Neuronal stem cell (in vitro differentiated cells): ENCODE data around the gene MAN2A1.

Source experiments
- DNase-seq: peaks from one replicate; pipeline ENCODE4 v3.0.0-alpha.2; 2013; ENCODE audit warnings: low spot score
- H2AFZ ChIP-seq: one replicate; pipeline ENCODE4 v1.6.1; 2013; ENCODE audit warnings: mild to moderate bottlenecking, low read length, inconsistent platforms
- H2AK5ac ChIP-seq: 2 replicates; pipeline ENCODE4 v1.6.1; 2013; ENCODE audit warnings: low read depth, mild to moderate bottlenecking, inconsistent platforms, low read length, moderate library complexity, mixed read lengths
- H2BK120ac ChIP-seq: 2 replicates; pipeline ENCODE4 v1.6.1; 2013; ENCODE audit warnings: low read depth, mild to moderate bottlenecking, inconsistent platforms, low read length, moderate library complexity, mixed read lengths
- H2BK12ac ChIP-seq: one replicate; pipeline ENCODE4 v1.6.1; 2013; ENCODE audit warnings: low read length, inconsistent platforms
- H2BK15ac ChIP-seq: 2 replicates; pipeline ENCODE4 v1.6.1; 2013; ENCODE audit warnings: mild to moderate bottlenecking, low read length, inconsistent platforms, mixed read lengths
- H2BK5ac ChIP-seq: one replicate; pipeline ENCODE4 v1.6.1; 2013; ENCODE audit warnings: inconsistent platforms, mild to moderate bottlenecking, low read length, moderate library complexity
- H3K14ac ChIP-seq: one replicate; pipeline ENCODE4 v1.6.1; 2013; ENCODE audit warnings: low read length, inconsistent platforms
- H3K18ac ChIP-seq: 2 replicates; pipeline ENCODE4 v1.6.1; 2013; ENCODE audit warnings: low read length, inconsistent platforms
- H3K23ac ChIP-seq: 2 replicates; pipeline ENCODE4 v1.6.1; 2013; ENCODE audit warnings: low read depth, mild to moderate bottlenecking, mixed read lengths, low read length, inconsistent platforms; ENCODE audit not compliant: poor library complexity
- H3K27ac ChIP-seq: replicated peaks from 3 replicates; pipeline ENCODE4 v1.5.1; 2013; ENCODE audit warnings: low read length, inconsistent platforms
- H3K27me3 ChIP-seq, 3 experiments: 2 replicates each; pipeline ENCODE4 v1.6.1; 2013; ENCODE audit warnings: low read length in 3 of 3, mild to moderate bottlenecking in 2 of 3, inconsistent platforms in 1 of 3, low read depth in 1 of 3, mixed read lengths in 1 of 3, moderate library complexity in 1 of 3; ENCODE audit not compliant: control insufficient read depth in 3 of 3, insufficient read depth in 3 of 3
- H3K36me3 ChIP-seq, 2 donors: replicated peaks in 1 of 2; 2 replicates each; pipeline ENCODE4 v1.6.1; 2013; ENCODE audit warnings: low read length in 2 of 2; ENCODE audit not compliant: control insufficient read depth in 2 of 2, insufficient read depth in 2 of 2
- H3K4ac ChIP-seq: 2 replicates; pipeline ENCODE4 v1.6.1; 2013; ENCODE audit warnings: inconsistent platforms, mild to moderate bottlenecking, low read length, moderate library complexity
- H3K4me1 ChIP-seq, 2 donors: 1 replicate in 1 of 2; 2 replicates in 1 of 2; pipeline ENCODE4 v1.6.1; 2013; ENCODE audit warnings: low read length in 2 of 2, low read depth in 1 of 2; ENCODE audit not compliant: control insufficient read depth in 2 of 2, insufficient read depth in 1 of 2
- H3K4me2 ChIP-seq: one replicate; pipeline ENCODE4 v1.6.1; 2013; ENCODE audit warnings: mild to moderate bottlenecking, low read length, inconsistent platforms; ENCODE audit not compliant: insufficient read depth, poor library complexity, severe bottlenecking
- H3K4me3 ChIP-seq, 2 donors: 2 replicates each; pipeline ENCODE4 v1.5.1; 2013; ENCODE audit warnings: low read length in 2 of 2, mild to moderate bottlenecking in 2 of 2, inconsistent platforms in 1 of 2, moderate library complexity in 1 of 2
- H3K79me1 ChIP-seq: one replicate; pipeline ENCODE4 v1.6.1; 2013; ENCODE audit warnings: low read depth, mild to moderate bottlenecking, inconsistent platforms, low read length, moderate library complexity
- H3K9ac ChIP-seq: one replicate; pipeline ENCODE4 v1.6.1; 2013; ENCODE audit warnings: mild to moderate bottlenecking, low read depth, low read length, inconsistent platforms; ENCODE audit not compliant: poor library complexity
- H3K9me3 ChIP-seq, 2 donors: replicated peaks in 1 of 2; 2 replicates each; pipeline versions ENCODE3 to v1.6.1; 2013; ENCODE audit warnings: low read length in 2 of 2, mild to moderate bottlenecking in 2 of 2, inconsistent platforms in 1 of 2, low read depth in 1 of 2, mixed read lengths in 1 of 2, moderate library complexity in 1 of 2; ENCODE audit not compliant: control insufficient read depth in 2 of 2, insufficient read depth in 1 of 2
- H4K8ac ChIP-seq: one replicate; pipeline ENCODE4 v1.6.1; 2013; ENCODE audit warnings: low read depth, mild to moderate bottlenecking, inconsistent platforms, low read length, moderate library complexity
- H4K91ac ChIP-seq: one replicate; pipeline ENCODE4 v1.6.1; 2013; ENCODE audit warnings: low read length, low read depth, mild to moderate bottlenecking, inconsistent platforms; ENCODE audit not compliant: poor library complexity
- WGBS, 2 donors: extraction: QIAGEN DNeasy Blood & Tissue Kit; methylation state at CpG; one replicate each; pipeline ENCODE4 v1.1.7; 2013; ENCODE audit warnings: missing lambda C conversion rate in 2 of 2, mixed read lengths in 1 of 2; ENCODE audit not compliant: insufficient read length in 2 of 2, insufficient replicate concordance in 1 of 2; ENCODE audit errors: extremely low coverage in 2 of 2; 5-methylcytosine and 5-hydroxymethylcytosine counted together

MAN2A1 gene

GRCh38 chr5:109900461-109900860 lies 210.7 kb downstream of the MAN2A1 start:
- Histone ChIP-seq H3K18ac (no peak overlapping the region), H3K36me3 (no peaks in the 10 kb centered on the region), H2BK120ac (no peak overlapping the region), H2BK15ac (no peak overlapping the region), H3K14ac (no peak overlapping the region), H4K8ac (no peak overlapping the region), H3K9ac (no peak overlapping the region), H3K9me3 (no peaks in the 10 kb centered on the region), H4K91ac (no peak overlapping the region), H3K23ac (no peak overlapping the region), H2AFZ (no peak overlapping the region), H2AK5ac (no peak overlapping the region), H2BK12ac (no peak overlapping the region), H3K4me2 (no peak overlapping the region), H2BK5ac (no peak overlapping the region), H3K4me1 (peaks cover 0 to 17% of the 10 kb centered on the region in 2 donors), H3K27ac (no peak overlapping the region), H3K4me3 (no peak overlapping the region), H3K27me3 (no peaks in the 10 kb centered on the region), H3K79me1 (no peaks in the 10 kb centered on the region), H3K4ac (no peak overlapping the region)
- DNase-seq: no peak
- no CpG with 5 or more reads among the region's 3 CpGs for WGBS, 2 donors

- Histone ChIP-seq H3K36me3 (no peaks in the 10 kb centered on the region), H2BK120ac (no peak overlapping the region), H3K18ac (no peak overlapping the region), H2BK5ac (no peak overlapping the region), H3K9me3 (no peaks in the 10 kb centered on the region), H3K23ac (no peak overlapping the region), H2BK12ac (no peak overlapping the region), H3K9ac (no peak overlapping the region), H2AK5ac (no peak overlapping the region), H3K4ac (no peak overlapping the region), H4K8ac (no peak overlapping the region), H2BK15ac (no peak overlapping the region), H3K27ac (no peak overlapping the region), H3K79me1 (no peaks in the 10 kb centered on the region), H3K4me2 (no peak overlapping the region), H3K4me1 (peaks cover 2 to 22% of the 10 kb centered on the region in 2 donors), H3K27me3 (no peaks in the 10 kb centered on the region), H3K14ac (no peak overlapping the region), H4K91ac (no peak overlapping the region), H2AFZ (no peak overlapping the region), H3K4me3 (no peak overlapping the region)
- no peak for DNase-seq
- WGBS, 2 donors: no CpG with 5 or more reads among the region's 3 CpGs
Measured at GRCh38 chr5:109900911-109901627, 211.3 kb downstream of the MAN2A1 start.

DNA sequence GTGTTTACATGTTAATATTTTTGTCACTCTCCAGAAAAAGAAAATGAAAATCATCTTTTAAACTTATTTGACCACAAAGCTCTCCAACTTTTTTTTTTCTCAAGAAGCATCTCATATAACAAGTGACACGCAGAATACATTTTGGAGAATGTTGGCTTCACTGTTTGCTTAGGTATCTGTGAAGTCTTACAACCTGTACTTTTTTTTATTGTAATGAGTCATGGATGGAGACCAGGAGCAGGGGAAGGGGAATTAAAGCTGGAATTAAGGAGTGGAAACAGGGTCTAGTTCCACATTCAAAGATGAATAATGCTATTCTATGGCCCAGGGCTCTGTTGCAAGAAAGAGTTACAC lies 211.9 kb downstream of the MAN2A1 start:
- H3K27ac ChIP-seq: no peak overlapping the region
- H3K14ac ChIP-seq: no peak overlapping the region
- H2AK5ac ChIP-seq: no peak overlapping the region
- H2BK12ac ChIP-seq: no peak overlapping the region
- no peak overlapping the region for H3K9ac ChIP-seq
- no peak overlapping the region for H3K18ac ChIP-seq
- no peak overlapping the region for H4K8ac ChIP-seq
- H3K4me3 ChIP-seq: no peak overlapping the region
- no peaks in the 10 kb centered on the region for H3K79me1 ChIP-seq
- no peak overlapping the region for H2BK15ac ChIP-seq
- H3K4me2 ChIP-seq: no peak overlapping the region
- no peak overlapping the region for H4K91ac ChIP-seq
- H2BK120ac ChIP-seq: no peak overlapping the region
- H3K27me3 ChIP-seq: no peaks in the 10 kb centered on the region
- WGBS, 2 donors: no CpG with 5 or more reads among the region's 1 CpG
- H3K4me1 ChIP-seq: peaks cover 3 to 24% of the 10 kb centered on the region in 2 donors
- no peaks in the 10 kb centered on the region for H3K36me3 ChIP-seq
- no peak overlapping the region for H3K23ac ChIP-seq
- no peak overlapping the region for H2AFZ ChIP-seq
- DNase-seq: no peak
- no peak overlapping the region for H3K4ac ChIP-seq
- H3K9me3 ChIP-seq: no peaks in the 10 kb centered on the region
- H2BK5ac ChIP-seq: no peak overlapping the region

GRCh38 chr5:109903061-109903460 lies 213.3 kb downstream of the MAN2A1 start:
- Histone ChIP-seq H3K4ac (no peak overlapping the region), H3K4me1 (peaks cover 8 to 25% of the 10 kb centered on the region in 2 donors), H4K91ac (no peak overlapping the region), H3K18ac (no peak overlapping the region), H3K14ac (no peak overlapping the region), H3K23ac (no peak overlapping the region), H2AK5ac (no peak overlapping the region), H4K8ac (no peak overlapping the region), H3K9ac (no peak overlapping the region), H3K79me1 (no peaks in the 10 kb centered on the region), H2BK120ac (no peak overlapping the region), H3K4me3 (no peak overlapping the region), H2BK5ac (no peak overlapping the region), H3K27me3 (no peaks in the 10 kb centered on the region), H2BK15ac (no peak overlapping the region), H3K4me2 (no peak overlapping the region), H3K9me3 (no peaks in the 10 kb centered on the region), H2BK12ac (no peak overlapping the region), H3K36me3 (no peaks in the 10 kb centered on the region), H3K27ac (no peak overlapping the region), H2AFZ (no peak overlapping the region)
- DNase-seq: no peak
- no CpG with 5 or more reads among the region's 2 CpGs for WGBS, 2 donors
